Stimulated activated CD4-positive, alpha-beta T cell treated with anti-CD3 and anti-CD28 coated beads, Interleukin-1b, Interleukin-23, amount 100 ng/mL, for 4 hours (primary cell): ENCODE data around the gene POLR1G.
"Not testable (repeated sequence)": the region's sequence is repeated elsewhere in the genome, so short reads cannot be mapped to it uniquely, and the experiment has no call there.

Source experiments
- DNase-seq, 2 donors: peaks; one replicate each; pipeline ENCODE4 v3.0.0-alpha.2; 2020; ENCODE audit warnings: low read depth in 2 of 2

Gene POLR1G

GRCh38 chr19:45400192-45400591 lies 6.3 kb upstream of the POLR1G start:
- no peak for DNase-seq

GRCh38 chr19:45401815-45402214 lies 4.6 kb upstream of the POLR1G start:
- DNase-seq: no peak

- DNase-seq: peak in 1 of 2 donors; percentile 29
These were observed 4.0 kb upstream of the POLR1G start for GRCh38 chr19:45402298-45403061.

- DNase-seq: no peak
These were observed 3.2 kb upstream of the POLR1G start for GRCh38 chr19:45403272-45403671.

DNA sequence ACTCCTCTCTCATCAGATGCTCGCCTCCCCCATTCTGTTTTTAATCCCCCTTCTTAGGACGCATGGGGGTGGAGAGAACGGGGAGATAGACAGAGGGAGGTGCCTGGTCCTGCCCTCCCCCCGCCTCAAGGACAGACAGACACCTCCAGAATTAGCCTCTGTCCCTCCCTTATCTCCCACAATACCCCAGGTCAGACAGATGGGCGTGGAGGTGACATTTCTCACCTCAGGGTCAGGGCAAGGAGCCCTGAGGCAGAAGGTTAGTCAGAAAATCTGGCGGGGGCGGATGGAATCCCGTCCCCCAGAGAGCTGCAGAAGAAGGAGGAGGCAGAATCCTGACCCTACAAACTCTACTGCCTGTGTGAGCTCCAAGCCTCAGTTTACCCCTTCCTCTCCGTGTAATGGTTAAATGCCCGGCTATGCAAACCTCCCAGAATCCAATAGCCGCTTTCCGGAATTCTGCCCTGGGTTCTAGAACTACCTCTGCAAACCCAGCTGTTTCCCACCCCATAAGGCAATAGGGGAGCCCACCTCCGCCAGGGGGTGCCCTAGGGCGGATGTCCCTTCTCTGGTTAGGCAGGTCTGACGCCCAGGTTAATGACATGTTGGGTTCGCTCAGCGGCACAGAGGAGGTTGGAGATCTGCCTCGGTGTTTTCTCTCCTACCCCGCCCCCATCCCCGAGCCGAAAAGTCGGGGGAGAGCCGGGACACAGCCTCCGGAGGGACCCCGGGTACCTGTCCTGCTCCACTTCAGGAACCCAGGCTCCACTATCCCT lies 2.5 kb upstream of the POLR1G start:
- DNase-seq: peak in 1 of 2 donors; percentile 58

DNA sequence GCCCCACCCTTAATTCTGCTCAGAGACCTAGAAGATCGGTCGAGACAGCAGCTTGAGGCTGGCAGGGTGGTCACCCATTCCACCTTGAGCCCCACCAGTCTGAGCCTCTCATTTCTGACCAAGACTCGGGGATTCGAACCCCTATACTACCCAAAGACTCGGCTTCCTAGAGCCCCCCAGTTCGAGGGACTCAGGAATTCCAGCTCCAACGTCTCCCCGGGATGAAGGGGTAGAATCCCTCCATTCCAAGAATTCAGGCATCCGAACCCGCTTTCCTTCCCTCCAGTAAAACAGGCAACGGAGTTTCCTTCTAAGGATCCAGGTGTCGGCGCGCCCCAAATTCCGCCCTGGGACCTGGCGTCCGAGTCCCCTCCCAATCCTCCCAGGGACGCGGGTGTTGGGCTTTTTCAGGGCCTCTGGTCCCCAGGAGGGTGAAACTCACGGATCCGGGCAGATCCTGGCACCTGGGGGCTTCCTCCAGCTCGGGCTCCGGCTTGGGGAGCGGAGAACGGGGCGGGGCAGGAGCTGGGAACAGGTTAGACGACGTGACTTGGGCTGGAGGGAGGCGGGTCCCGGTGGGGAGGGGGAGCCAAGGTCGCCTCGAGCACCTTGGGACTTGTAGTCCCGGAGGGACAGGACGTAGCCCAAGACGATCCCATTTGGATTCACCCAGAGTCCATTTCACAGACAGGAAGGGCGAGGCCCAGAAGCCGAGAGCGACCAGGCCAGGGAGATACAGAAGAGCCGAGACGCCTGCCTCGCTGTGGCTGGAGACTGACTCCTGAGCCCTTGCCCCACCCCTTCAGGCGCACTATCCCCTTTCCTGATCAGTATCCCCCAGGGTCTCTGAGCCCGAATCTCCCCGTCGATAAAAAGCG lies 1.6 kb upstream of the POLR1G start, which contains the start of gene PPP1R13L:
Gene PPP1R13L, minus strand, starts transcription at position 513 of the 878 bp plus-strand sequence. CDS start 6,751 bp downstream, outside the sequence.
- peak in 1 of 2 donors; percentile 48 for DNase-seq

GRCh38 chr19:45405435-45406225 lies 814 bp upstream of the POLR1G start:
- peak; percentile 75 to 78 for DNase-seq

- no peak for DNase-seq
These were observed 589 bp downstream of the POLR1G start for GRCh38 chr19:45407091-45407375.

- not testable (repeated sequence) for DNase-seq
These were observed 1.1 kb downstream of the POLR1G start for GRCh38 chr19:45407585-45407984.

DNA sequence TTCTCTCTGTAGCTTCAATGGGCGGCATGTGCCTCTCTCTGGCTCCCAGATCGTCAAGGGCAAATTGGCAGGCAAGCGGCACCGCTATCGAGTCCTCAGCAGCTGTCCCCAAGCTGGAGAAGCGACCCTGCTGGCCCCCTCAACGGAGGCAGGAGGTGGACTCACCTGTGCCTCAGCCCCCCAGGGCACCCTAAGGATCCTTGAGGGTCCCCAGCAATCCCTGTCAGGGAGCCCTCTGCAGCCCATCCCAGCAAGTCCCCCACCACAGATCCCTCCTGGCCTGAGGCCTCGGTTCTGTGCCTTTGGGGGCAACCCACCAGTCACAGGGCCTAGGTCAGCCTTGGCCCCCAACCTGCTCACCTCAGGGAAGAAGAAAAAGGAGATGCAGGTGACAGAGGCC lies 1.7 kb downstream of the POLR1G start:
- DNase-seq: no peak

DNA sequence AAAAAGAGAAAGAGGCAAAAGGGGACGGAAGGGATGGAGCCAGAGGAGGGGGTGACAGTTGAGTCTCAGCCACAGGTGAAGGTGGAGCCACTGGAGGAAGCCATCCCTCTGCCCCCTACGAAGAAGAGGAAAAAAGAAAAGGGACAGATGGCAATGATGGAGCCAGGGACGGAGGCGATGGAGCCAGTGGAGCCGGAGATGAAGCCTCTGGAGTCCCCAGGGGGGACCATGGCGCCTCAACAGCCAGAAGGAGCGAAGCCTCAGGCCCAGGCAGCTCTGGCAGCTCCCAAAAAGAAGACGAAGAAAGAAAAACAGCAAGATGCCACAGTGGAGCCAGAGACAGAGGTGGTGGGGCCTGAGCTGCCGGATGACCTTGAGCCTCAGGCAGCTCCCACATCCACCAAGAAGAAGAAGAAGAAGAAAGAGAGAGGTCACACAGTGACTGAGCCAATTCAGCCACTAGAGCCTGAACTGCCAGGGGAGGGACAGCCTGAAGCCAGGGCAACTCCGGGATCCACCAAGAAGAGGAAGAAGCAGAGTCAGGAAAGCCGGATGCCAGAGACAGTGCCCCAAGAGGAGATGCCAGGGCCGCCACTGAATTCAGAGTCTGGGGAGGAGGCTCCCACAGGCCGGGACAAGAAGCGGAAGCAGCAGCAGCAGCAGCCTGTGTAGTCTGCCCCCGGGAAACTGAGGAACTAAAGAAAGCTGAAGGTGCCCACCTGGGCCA lies 2.5 kb downstream of the POLR1G start:
- no peak for DNase-seq

DNA sequence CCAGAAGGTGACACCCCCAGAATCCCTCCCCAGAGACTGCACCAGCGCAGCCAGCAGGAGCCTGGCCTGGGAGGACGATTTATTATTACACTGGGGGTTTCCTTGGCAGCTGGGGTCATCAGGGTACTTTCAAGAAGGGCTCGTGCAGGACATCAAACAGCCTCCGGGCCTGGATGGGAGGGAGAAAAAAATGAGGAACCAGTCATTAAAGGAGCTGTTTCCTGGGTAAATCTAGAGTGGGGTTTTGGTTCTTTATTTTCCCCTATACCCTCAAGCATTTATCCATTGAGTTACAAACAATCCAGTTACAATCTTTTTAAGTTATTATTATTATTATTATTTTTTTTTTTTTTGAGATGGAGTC lies 3.1 kb downstream of the POLR1G start:
- no peak for DNase-seq

GRCh38 chr19:45410330-45410729 lies 3.9 kb downstream of the POLR1G start:
- not testable (repeated sequence) for DNase-seq

DNA sequence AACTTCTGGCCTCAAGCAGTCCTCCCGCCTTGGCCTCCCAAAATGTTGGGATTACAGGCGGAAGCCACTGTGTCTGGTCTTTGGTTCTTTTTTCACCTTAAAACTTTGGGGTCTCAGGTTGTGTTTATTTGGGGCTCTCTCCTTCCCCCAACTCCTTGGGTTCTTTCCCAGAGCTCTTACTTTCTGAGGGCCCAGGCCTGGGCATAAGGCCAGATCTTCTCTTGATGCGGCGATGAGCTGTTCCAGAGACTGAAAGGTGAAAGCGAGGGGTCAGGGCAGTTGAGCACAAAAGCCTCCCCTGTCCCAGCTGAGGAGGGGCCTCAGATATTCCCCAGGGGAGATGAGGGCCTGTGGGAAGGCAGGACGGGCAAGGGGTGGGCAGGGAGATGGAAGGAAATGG lies 7.1 kb downstream of the POLR1G start:
- DNase-seq: no peak

DNA sequence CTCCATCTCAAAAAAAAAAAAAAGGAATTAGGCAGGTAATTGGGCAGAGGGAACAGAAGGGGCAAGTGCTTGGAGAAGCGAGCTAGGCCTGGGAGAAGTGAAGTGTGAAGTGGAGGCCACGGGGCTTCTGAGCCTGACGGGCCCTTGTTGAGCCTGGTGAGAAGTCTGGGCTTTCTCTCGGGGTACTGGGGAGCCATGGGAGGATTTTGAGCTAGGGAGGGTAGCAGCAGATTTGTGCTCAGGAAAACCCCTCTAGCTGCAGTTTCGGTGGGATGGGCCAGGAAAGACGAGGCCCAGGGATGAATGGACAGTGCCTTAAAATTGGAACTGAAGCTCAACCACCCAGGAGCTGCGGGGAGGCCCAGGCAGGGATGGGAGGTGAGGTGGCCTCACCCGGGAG lies 8.0 kb downstream of the POLR1G start:
- no peak for DNase-seq

- DNase-seq: no peak
These were observed 10.7 kb downstream of the POLR1G start for GRCh38 chr19:45417151-45417550.

- DNase-seq: no peak
These were observed 12.4 kb downstream of the POLR1G start for GRCh38 chr19:45418802-45419201.

DNA sequence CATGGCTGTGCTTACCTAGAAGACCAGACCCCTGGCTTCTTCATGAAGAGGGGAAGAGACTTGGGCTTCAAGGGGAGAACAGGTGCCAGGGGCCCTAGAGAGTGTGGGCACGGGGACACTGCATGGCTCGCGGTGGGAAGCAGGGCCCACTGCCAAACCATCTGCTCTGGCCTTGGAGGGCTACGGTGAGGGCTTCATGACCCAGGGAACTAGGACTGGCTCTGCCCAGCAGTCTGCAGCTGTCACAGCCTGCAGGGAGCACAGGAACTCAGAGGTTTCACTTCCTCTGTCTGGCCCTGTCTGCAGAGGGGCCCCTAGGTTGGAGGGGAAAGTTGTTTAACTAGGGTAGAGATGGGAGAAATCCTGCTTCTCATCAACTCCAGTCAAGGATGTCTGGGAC lies 13.0 kb downstream of the POLR1G start:
- no peak for DNase-seq

GRCh38 chr19:45419895-45420294 lies 13.5 kb downstream of the POLR1G start:
- no peak for DNase-seq

- DNase-seq: no peak
These were observed 13.9 kb downstream of the POLR1G start for GRCh38 chr19:45420356-45420755.

GRCh38 chr19:45420871-45421270 lies 14.4 kb downstream of the POLR1G start:
- no peak for DNase-seq
